Breast epithelium (tissue), 3 donors: ENCODE measurements around the gene FXYD7.

Source experiments
- CTCF ChIP-seq, 3 donors: fragments of 450-650 bp; IDR thresholded peaks; one replicate each; pipeline ENCODE4 v1.5.1; 2016 to 2017; ENCODE audit warnings: antibody characterized with exemption in 3 of 3, mild to moderate bottlenecking in 3 of 3, moderate library complexity in 3 of 3
- POLR2A ChIP-seq: fragments of 450-650 bp; IDR thresholded peaks from one replicate; pipeline ENCODE4 v1.6.1; 2016; ENCODE audit warnings: antibody characterized with exemption, mild to moderate bottlenecking, moderate library complexity

- TF ChIP-seq POLR2A (no peak), CTCF (IDR thresholded peaks at IDR 0.05) (no peak)
These were observed 17.8 kb downstream of the FXYD7 start for GRCh38 chr19:35160629-35161433.
